GM18867 (cell line): ENCODE results near the gene ECE2.

Source experiments
- ATAC-seq: cut with Tn5 transposase; IDR thresholded peaks from one replicate; pipeline ENCODE4 v1.9.1; 2021; ENCODE audit warnings: mild to moderate bottlenecking, moderate library complexity; ENCODE audit not compliant: unreplicated experiment

The ECE2 gene

DNA sequence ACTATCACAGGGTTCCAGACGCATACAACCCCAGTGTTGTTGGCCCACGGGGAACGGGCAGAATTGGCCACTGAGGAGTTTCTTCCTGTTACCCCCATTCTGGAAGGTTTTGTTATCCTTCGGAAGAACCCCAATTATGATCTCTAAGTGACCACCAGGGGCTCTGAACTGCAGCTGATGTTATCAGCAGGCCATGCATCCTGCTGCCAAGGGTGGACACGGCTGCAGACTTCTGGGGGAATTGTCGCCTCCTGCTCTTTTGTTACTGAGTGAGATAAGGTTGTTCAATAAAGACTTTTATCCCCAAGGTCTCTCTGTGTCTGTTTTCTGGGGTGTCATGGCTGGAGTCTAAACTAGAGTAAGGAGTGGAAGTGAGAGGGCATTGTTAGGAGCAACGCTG lies 32.9 kb downstream of the ECE2 start:
- no peak for ATAC-seq

DNA sequence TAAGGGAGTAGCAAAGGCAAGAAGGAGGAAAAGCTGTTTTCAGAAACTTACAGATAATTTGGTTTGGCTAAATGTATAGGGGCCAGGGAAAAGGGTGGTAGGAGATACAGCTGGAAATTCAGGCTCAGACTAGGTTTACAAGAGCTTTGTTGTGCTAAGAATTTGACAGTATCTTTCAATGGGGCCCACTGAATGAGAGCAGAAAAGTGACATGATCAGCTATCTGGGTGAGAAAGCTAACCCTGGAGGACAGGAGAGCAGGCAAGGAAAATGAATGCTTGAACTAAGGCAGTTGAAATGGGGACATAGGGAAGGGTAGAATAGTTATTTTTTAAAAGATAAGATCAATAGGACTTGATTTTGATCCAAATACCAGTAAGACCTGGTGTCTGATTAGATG lies 35.8 kb downstream of the ECE2 start:
- no peak for ATAC-seq

DNA sequence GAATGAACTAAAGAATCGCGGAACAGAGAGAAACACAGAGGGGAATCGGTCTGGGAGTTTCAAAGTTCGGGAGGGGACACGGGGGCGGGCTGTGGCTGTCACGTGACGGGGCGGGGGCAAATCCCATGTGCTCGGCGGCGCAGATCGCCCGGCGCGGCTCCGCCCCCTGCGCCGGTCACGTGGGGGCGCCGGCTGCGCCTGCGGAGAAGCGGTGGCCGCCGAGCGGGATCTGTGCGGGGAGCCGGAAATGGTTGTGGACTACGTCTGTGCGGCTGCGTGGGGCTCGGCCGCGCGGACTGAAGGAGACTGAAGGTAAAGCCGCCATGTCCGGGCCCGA lies 38.5 kb downstream of the ECE2 start, which contains the start of gene EIF4G1:
Gene EIF4G1, plus strand, starts transcription at position 244 of the 337 bp plus-strand sequence. CDS start 1,191 bp downstream, outside the sequence.
- ATAC-seq: peak; percentile 84

DNA sequence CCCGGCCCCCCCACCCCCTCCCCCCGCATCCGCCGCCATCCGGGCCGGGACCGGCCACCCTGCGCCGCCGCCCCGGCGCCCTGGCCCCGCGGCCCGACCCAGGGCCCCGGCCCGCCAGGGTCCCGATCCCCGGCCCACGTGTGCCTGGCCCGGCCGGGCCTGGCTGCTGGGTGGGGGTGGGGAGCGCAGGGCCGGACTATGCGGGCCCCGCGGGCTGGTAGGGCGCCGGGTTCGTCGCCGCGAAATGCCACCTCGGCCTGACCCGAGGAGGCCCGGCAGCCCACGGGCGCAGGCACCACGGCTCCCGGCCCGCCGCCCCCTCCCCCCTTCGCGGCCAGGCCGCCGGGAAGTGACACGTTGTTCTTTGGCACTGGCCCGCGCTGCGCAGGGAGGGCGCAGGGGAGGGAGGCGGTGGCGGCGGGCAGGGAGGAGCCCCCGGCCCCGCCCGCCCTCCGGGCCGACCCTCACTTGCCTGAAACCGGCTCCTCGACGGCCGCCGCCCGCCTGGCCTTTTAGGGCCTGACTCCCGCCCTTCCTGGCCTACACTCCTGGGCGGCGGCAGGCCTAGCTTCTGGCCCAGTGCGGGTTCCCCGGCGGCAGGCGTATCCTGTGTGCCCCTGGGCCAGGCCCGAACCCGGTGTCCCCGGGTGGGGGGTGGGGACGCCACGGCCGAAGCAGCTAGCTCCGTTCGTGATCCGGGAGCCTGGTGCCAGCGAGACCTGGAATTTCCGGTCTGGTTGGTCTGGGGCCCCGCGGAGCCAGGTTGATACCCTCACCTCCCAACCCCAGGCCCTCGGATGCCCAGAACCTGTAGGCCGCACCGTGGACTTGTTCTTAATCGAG lies 39.1 kb downstream of the ECE2 start:
- ATAC-seq: peak; percentile 43

DNA sequence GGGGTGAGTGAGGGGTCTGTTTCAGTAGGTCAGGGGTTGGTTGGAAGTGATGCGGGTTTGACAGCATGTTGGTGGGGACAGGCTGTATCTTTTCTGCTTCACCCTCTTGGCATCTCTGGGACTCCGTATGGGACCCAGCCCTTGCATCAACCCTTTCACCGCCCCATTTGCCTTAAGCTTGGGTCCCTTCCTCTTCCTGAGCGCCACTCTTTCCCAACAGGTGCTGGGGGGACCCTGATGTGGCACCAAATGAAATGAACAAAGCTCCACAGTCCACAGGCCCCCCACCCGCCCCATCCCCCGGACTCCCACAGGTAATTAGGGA lies 39.7 kb downstream of the ECE2 start:
- ATAC-seq: peak; percentile 1

DNA sequence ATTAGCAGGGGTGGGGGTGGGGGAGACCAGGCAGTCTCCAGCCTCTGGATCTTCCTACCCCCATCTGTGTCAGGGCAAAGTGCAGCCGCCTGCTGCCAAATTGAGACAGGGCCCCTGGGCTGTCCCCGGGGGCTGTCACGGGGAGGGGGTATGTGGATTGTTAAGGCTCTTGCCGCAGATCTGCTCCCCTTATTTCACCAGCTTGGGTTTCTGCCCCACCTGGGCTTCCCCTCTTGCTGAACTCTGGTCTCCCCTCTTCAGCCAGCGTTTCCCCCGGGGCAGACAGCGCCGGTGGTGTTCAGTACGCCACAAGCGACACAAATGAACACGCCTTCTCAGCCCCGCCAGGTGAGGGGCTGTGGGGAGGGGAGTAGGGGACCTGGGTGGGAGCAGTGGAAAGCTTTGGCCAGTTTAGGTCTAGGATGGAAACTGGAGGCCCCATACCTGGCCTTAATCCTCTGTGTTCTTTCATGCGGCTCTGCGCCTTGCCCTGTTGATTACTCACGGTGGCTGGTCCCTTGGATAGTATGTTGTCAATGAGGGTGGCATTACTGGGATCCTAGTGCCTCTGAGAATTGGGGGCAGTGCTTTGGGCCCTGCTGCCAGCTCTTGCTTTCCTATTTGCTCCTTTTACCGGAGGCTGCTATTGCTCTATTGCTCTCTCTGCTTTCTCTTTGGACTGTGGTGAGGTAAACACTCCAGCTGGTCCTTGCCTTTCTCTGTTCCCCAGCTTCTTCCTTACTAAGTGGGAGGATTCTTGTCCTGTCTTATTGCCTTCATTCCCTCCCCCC lies 40.2 kb downstream of the ECE2 start:
- no peak for ATAC-seq

DNA sequence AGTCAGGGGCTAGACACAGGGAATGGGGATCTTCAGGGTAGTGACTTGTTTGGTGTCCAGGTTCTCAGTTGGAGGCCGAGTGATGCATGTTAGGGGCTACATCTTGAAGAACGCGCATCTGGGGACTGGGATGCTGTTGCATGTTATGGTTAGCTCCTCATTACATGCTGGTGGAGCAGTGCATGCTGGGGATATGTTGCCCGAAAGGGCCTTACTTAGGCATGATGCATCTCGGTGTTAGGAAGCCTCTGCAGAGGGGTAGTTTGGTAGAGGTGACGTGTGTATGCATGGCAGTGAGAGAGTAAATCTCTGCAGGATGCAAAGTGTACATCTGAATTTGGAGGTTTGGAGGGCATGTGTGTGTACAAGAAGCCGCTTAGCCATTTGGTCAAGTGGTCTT lies 41.0 kb downstream of the ECE2 start:
- ATAC-seq: no peak

DNA sequence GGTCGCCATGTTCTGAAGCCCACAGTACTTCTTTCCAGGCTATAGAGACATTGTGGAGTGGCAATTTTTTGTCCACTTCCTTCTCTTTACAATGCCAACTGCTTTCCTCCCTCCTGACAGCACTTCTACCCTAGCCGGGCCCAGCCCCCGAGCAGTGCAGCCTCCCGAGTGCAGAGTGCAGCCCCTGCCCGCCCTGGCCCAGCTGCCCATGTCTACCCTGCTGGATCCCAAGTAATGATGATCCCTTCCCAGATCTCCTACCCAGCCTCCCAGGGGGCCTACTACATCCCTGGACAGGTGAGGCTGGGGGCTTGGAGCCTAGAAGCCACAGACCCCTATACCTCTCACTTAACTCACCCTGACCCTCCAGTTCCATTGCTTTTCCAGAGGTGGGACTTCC lies 41.4 kb downstream of the ECE2 start:
- no peak for ATAC-seq

DNA sequence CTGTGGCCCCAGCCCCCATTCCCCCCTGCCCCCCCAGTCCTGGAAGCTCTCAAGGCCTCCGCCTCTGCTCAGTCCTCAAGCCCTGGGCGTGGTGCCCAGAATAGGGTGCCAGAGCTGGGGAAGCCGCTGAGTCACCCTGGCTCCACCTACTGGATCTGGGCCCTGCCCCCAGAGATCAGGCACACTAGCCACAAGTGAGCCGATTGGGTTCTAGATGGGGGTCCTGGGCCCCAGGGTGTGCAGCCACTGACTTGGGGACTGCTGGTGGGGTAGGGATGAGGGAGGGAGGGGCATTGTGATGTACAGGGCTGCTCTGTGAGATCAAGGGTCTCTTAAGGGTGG lies 44.3 kb downstream of the ECE2 start:
- no peak for ATAC-seq

DNA sequence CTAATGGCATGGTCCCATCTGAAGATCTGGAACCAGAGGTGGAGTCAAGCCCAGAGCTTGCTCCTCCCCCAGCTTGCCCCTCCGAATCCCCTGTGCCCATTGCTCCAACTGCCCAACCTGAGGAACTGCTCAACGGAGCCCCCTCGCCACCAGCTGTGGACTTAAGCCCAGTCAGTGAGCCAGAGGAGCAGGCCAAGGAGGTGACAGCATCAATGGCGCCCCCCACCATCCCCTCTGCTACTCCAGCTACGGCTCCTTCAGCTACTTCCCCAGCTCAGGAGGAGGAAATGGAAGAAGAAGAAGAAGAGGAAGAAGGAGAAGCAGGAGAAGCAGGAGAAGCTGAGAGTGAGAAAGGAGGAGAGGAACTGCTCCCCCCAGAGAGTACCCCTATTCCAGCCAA lies 45.8 kb downstream of the ECE2 start:
- ATAC-seq: no peak

DNA sequence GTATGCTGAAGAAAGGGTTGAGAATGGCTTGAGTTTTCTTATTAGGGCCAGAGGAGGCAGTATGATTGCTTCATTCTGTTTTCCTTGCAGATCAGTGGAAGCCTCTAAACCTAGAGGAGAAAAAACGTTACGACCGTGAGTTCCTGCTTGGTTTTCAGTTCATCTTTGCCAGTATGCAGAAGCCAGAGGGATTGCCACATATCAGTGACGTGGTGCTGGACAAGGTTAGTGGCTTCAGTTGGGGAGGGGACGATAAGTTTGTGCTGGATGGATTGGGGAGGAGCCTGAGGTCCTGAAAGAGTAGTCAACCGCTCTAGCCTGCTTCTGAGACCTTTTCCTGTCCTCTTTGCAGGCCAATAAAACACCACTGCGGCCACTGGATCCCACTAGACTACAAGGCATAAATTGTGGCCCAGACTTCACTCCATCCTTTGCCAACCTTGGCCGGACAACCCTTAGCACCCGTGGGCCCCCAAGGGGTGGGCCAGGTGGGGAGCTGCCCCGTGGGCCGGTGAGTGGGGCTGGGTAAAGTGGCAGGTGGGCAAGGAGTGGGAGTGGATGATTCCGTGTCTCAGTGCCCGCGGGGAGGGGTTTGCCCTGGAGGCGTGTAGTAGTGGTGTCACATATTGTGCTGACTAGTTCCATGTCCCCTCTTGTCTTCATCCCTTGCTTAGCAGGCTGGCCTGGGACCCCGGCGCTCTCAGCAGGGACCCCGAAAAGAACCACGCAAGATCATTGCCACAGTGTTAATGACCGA lies 47.1 kb downstream of the ECE2 start:
- ATAC-seq: no peak

DNA sequence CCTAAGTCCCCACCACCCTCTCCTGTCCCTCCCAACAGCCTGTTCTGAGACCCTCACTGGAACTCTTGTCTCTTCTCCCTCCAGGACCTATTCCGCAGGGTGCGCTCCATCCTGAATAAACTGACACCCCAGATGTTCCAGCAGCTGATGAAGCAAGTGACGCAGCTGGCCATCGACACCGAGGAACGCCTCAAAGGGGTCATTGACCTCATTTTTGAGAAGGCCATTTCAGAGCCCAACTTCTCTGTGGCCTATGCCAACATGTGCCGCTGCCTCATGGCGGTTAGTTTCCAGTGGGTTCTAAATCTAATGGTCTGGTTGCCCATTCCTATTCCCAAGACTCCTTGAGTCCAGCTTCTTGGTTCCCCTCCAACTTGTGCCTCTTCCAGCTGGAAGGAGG lies 47.9 kb downstream of the ECE2 start:
- no peak for ATAC-seq

DNA sequence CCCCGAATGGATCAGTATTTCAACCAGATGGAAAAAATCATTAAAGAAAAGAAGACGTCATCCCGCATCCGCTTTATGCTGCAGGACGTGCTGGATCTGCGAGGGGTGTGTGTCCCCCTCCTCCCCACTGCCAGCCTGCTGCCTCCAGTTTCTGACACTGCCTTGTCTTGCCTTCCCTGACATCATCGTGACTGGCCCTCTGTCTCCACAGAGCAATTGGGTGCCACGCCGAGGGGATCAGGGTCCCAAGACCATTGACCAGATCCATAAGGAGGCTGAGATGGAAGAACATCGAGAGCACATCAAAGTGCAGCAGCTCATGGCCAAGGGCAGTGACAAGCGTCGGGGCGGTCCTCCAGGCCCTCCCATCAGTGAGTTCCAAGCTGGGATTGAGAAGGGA lies 49.4 kb downstream of the ECE2 start:
- no peak for ATAC-seq

DNA sequence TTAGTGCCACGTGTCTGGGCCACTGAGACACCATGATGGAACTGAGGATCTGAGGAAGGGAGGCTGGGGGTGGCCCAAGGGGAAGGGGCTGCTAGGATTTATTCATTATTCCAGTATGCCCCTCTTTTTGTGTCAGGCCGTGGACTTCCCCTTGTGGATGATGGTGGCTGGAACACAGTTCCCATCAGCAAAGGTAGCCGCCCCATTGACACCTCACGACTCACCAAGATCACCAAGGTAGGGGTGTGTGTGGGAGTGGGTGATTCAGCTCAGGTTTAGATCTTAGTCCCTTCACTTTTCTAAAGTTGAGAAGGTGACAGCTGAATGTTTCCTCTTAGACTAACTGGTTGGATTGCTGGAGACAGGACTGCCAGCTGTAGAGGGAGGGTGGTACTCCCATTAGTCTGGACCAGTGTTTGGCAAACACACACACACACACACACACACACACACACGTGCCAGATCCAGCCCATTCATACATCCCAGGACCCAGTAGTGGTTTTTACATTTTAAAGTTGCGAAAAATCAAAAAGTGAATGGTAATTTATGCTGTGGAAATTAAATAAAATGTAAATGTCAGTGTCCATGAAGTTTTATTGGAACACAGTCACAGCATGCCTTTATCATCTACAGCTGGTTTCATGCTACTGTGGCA lies 50.0 kb downstream of the ECE2 start:
- ATAC-seq: no peak

DNA sequence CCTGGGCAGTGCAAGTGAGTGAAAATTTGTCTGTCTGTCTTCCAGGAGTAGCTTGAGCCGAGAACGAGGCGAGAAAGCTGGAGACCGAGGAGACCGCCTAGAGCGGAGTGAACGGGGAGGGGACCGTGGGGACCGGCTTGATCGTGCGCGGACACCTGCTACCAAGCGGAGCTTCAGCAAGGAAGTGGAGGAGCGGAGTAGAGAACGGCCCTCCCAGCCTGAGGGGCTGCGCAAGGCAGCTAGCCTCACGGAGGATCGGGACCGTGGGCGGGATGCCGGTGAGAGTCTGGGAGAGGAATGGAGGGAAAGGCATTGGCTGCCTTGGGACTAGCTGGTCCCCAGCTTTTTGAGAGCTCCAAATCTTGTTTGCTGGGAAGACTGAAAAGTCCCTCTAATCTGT lies 51.3 kb downstream of the ECE2 start:
- ATAC-seq: no peak

DNA sequence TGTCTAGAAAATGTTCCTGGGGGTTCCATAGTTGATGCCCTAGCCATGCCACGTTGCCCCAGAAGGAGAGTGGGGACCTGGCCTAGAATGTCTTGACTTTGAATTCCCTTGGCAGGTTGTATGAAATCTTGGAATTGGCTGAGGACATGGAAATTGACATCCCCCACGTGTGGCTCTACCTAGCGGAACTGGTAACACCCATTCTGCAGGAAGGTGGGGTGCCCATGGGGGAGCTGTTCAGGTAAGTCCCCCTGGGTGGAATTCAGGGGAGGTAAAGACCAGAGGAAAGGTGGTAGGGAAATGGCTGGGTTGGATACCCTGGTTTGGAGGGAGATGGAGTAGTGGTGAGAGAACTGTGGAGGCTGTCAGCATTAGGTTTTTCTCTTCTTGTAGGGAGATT lies 52.7 kb downstream of the ECE2 start:
- no peak for ATAC-seq

DNA sequence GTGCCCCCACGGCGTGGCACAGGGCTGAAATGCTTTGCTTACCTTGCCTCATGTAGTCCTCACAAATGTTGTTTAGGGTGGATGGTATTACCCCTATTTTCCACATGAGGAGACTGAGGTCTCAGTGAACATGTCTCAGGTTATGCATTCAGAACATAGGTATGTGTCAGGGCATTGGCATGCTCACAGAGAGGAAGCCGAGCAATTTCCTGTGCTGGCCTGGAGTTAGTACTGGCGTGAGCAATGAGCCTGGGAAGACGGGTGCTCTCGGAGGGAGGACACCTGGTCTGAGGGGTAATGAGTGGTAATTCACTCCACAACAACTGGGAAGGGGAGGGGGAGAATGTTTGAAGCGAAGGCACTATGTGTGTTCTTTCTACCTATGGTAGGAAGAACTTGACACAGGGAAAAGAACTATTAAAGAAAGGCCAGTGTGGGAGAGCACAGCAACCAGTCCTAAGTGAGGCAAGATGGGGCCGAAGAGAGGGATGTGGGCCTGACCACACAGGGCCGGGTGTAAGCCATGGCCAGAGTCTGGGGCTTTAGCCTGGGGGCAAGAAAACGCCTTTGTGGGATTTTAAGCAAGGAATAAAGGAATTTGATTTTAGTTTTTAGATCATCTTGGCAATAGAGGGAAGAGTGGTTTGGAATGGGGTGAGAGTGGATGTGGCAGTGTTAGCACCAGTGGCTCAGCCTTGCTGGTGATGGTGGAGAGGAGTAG lies 56.7 kb downstream of the ECE2 start:
- no peak for ATAC-seq

DNA sequence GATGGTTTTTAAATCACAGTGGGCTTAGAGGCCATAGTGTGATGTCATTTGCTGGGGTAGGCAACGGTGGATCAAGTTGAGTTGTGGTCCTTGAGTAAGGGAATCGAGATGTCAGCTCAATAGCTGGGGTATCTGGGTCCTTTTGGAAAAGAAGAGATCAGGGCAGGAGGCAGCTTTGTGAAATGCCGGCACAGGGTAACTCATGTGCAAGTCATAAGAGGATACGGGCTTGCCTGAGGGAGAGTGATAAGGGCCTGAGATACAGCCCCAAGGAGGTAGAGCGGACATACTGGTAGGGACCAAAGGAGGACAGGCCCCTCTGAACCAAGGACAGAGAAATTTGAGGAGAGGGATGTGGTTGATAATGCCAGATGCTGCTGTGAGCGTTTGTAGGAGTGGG lies 57.4 kb downstream of the ECE2 start:
- no peak for ATAC-seq

DNA sequence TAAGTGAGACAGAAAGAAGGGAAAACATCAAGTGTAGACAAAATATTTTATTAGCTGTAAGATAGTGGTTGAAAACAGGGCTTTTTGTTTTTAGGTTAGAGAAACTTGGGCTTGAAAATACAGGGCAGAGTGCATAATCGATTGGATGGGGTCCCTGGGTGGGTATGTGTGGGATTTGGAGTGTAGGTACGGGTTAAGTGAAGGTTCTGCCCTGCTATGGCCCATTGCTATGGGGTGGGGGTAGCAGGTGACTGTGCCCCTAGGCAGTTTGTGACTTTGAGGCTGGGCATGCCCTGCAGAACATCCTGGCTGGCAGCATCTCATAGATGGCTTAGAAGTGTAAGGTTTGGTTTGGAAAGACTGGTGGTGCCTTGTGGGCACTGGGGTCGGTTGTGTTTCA lies 57.9 kb downstream of the ECE2 start:
- ATAC-seq: no peak

DNA sequence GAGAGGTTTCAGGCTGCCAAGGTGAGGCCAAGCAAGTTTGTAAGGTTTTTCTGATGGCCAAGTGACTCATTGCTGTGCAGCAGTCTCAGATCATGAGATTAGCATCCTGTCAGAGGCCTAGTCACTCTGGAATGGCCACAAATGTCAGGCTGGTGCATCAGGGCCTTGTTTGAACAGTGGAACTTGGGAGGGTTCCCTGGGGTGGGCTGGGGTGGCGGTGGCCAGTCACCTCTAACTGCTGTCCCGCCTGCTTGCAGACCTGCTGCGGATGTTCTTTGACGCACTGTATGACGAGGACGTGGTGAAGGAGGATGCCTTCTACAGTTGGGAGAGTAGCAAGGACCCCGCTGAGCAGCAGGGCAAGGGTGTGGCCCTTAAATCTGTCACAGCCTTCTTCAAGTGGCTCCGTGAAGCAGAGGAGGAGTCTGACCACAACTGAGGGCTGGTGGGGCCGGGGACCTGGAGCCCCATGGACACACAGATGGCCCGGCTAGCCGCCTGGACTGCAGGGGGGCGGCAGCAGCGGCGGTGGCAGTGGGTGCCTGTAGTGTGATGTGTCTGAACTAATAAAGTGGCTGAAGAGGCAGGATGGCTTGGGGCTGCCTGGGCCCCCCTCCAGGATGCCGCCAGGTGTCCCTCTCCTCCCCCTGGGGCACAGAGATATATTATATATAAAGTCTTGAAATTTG lies 58.8 kb downstream of the ECE2 start:
- no peak for ATAC-seq
